GM21367 (cell line): Measurements from ENCODE around the gene RHOT2.

Experiments used
- ATAC-seq: cut with Tn5 transposase; IDR thresholded peaks from one replicate; pipeline ENCODE4 v1.9.1; 2021; ENCODE audit not compliant: unreplicated experiment

RHOT2 gene

GRCh38 chr16:695355-696089, 27.6 kb downstream of the RHOT2 start:
- ATAC-seq = no peak

DNA sequence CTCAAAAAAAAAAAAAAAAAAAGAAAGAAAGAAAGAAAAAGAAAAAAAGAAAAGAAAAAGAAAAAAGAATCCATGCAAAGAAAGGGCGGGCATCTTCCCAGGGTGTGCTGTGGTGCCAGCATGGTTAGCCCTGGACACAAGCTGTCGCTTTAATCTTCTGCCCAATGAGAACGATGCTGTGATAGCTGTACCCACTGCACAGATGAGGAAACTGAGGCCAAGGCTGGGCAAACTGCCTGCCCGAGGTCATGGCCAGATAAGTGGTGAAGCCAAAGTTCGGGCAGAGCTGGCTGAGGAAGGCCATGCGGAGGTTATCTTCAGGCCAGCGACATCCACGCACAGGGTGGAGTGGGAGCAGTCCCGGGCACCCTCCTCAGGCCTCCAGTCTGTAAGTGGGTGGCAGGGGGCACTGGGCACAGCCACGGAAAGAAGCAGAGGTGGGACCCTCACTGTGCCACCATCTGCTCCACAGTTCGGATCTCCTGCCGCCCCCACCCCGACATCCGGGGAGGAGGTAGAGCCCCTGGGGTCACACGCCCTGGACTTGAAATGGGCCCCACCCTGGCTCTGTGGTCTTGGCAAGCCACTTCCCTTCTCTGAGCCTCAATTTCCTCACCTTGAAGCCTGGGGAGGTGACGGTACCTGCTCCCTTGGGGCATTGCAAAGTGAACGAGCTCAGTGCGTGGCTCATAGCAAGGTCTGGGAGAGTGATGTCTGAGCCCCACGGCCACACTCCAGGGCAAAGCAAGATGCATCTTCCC, 31.2 kb downstream of the RHOT2 start:
- no peak for ATAC-seq

DNA sequence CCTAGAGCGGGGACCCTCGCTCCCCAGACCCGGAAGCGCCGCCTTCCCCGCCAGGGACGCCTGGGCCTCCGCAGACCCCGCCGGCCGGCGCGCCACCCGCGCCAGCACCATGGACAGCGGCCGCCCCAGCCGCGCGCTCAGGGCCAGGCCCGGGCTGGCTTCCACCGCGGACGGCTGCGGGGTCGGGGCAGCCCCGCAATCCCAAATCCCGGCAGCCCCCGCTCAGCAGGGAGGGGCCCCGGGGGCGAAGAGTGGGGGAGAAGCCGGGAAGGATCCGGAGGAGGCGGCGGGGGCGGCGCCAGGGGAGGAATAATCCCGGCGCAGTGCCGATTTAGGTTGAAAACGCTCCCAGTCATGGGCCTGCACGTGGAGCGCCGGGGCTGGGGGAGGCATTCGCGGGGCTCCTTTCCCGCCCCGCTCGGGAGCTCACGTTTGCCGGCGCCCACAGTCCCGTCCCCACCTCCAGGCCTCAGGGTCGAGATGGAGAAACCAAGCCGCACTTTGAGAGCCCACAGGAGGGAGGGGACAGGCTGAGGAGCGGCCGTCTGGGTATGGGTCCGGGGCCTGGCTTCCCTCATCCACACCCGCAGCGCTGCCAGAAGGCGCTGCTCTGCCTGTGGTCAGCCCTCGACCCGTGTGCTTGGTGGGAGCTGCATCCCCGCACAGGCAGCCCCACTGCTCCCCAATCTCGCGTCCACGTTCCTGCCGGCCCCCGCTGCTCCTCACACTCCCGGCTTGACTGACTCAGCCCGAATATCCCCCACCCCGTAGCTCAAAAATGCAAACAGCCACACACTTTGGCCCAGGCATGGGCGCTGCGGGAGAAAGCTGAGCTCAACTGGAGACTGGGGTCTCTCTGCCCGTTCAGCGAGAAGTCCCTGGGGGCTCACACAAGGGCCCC, 33.0 kb downstream of the RHOT2 start:
- ATAC-seq = no peak

GRCh38 chr16:702341-702740, 34.4 kb downstream of the RHOT2 start:
- ATAC-seq = no peak

DNA sequence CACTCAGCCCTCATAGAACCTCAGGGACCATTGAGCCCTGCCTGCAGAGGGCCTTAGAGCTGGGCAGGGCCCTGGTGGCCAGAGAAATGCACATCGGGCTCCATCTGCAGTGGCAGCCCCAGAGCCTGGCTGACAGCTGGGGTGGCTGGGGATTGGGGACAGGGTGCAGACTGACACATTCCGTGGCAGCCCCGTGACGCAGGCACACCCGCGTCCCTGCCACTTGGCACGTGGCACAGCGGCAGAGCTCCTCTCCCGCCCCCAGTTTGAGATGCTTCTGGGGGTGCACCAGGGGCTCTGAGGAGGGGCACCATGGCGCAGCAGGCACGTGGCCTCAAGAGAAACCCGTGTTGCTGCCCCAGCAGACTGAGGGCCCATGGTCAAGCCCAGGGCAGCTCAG, 35.5 kb downstream of the RHOT2 start:
- ATAC-seq = no peak

DNA sequence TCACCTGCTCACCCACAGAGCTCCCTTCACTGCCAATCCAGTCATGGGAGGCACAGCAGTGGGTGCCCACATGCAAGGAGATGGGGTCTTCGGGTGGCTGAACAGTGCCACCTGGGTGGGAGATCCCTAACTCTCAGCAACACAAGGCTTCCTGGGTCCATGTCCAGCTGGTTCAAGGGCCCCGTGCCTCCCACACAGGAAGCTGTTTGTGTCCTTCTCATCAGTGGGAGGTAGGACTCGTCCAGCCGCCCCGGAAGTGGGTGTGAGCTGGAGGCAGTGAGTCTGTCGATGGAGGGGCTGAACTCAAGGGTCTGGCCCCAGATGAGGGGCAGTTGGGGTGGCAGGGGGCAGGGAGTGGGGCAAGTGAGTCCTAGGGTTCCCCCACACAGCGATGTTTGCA, 36.1 kb downstream of the RHOT2 start:
- no peak for ATAC-seq

- ATAC-seq = no peak
Observed at GRCh38 chr16:704552-705380, 36.8 kb downstream of the RHOT2 start.

DNA sequence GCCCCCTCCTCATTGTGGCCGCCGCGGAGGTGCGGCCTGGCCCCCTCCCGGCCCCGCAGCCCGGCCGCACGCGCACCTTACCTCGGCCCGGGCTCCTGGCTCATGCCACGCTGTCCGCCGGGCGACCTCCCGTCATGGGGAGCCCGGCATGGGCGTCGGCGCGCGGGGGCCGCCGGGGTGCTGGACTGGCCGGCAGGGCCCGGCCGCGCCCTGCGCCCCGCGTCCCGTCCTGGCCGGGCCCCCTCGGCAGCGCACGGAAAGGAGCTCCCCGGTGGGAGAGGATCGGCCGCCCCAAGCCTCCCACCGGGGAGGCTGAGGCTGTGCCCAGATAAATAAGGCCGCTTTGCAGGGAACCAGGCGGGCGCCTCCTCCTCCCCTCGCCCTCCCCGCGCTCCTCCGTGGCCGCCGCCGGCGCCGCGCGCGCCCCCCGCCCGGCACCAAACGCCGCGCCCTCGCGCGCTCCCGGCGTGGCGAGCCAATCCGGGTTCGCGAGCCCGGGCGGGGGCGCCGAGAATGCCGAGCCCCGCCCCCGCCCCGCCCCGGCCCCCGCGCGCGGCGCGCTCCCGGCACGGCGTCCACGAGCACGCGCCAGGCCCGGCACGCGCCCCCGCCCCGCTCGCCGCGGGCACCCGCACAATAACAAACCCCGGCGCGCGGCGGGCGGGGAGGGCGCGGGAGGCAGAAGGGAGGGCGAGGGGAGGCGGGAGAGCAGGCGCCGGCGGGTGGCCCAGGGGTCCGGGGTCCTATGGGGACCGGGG, 37.7 kb downstream of the RHOT2 start, which contains the start of gene FBXL16:
FBXL16 (minus strand) TSS at position 371 of the 758 bp plus-strand sequence. CDS start 8,396 bp downstream, outside the sequence.
- no peak for ATAC-seq

- no peak for ATAC-seq
Observed at GRCh38 chr16:706189-707061, 38.5 kb downstream of the RHOT2 start.

GRCh38 chr16:707062-707538, 39.2 kb downstream of the RHOT2 start:
- no peak for ATAC-seq

- no peak for ATAC-seq
Observed at GRCh38 chr16:708019-708418, 40.1 kb downstream of the RHOT2 start.

DNA sequence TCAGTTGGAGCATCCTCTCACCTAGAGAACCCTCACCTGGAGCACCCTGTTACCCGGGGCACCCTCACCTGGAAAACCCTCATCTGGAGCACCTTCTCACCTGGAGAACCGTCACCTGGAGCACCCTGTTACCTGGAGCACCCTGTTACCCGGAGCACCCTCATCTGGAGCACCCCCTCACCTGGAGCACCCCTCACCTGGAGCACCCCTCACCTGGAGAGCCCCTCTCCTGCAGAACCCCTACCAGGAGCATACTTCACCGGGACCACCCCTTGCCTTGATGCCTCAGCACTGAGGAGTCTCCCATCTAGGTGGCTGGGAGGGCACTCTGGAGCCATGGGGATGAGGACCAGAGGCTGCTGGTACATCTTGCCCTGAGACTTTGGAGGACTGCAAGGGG, 41.0 kb downstream of the RHOT2 start:
- ATAC-seq = no peak

DNA sequence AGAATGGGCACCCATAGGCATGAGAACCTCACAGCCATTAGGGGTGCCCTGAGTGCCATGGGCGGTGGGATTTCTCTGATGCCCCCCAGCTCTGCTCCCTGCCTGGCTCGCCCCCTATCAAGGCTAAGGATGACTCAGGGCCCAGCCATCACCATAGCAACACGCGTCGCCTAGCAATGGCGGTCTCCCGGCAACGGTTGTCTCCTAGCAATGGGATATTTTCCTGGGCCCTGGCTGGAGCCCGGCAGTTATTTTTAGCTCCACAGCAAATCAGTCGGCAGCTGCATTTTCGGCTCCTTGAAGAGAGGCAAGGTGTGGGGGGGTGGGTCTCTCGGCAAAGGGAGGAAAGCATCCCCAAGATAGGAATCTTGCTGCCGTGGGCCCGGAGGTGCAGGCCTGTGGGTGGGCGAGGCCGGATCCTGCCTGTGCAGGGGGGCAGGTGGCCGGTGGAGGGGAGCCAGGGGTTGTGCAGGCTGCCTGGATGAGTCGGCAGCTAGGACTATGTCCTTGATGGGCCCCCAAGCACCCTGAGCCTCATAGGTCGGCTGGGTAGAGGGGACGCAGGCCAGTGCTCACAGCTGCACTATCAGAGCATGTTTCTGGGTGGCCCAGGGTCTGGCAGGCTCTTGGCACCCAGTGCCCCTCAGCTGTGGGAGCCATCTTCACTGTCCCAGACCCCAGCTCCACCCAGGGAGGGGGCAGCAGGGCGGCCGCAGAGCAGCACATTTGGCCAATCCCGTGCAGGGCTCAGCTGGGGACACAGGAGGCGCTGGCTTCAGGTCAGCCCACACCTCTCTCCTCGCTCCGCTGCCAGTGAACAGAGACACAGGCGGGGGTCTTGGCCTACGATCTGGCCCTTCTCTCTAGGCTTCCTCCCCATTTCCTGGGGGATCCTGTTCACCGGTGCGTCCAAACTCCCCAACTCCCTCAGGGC, 41.9 kb downstream of the RHOT2 start:
- ATAC-seq = no peak

DNA sequence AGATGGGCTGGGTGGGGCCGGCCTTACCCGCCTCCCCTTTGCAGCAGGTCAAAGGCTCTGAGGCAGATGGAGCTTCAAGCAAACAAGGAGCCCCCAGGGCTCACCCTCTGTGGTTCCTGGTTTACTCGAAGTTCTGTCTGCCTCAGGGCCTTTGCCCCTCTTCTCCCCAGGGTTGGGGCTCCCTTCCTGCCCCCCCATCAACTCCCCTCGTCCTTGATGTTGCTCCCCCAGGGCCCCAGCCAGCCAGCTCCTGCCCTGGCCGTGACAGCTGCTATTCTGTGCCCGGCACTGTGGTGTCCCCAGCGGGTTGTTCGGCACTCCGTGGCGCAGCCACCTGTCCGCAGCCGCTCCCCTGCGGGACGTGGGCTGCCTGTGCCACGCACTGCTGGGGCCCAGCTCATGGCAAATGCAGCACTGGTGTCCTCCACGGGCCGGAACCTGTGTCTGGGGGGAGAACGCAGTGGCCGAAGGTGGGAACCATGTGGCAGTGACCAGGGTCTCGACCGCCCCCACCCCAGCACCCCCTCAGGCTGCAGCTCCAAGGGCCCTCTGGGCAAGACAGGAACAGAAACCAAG, 42.7 kb downstream of the RHOT2 start:
- ATAC-seq = no peak

- no peak for ATAC-seq
Observed at GRCh38 chr16:711084-711483, 43.2 kb downstream of the RHOT2 start.

- ATAC-seq = no peak
Observed at GRCh38 chr16:711548-712320, 43.8 kb downstream of the RHOT2 start.
